BLaER1 (cell line): ENCODE data around the gene EEF1AKMT4.

Experiments
- H3K27ac ChIP-seq: shearing (Covaris generic); formaldehyde crosslinking; 2 replicates; pipeline ENCODE4 v1.8.1; 2022
- H3K27me3 ChIP-seq: shearing (Covaris generic); formaldehyde crosslinking; 2 replicates; pipeline ENCODE4 v1.8.1; 2022
- H3K36me3 ChIP-seq: shearing (Covaris generic); formaldehyde crosslinking; 2 replicates; pipeline ENCODE4 v1.8.1; 2022
- H3K4me1 ChIP-seq: shearing (Covaris generic); formaldehyde crosslinking; 2 replicates; pipeline ENCODE4 v1.8.1; 2022
- H3K4me2 ChIP-seq: shearing (Covaris generic); formaldehyde crosslinking; 2 replicates; pipeline ENCODE4 v1.8.1; 2022
- H3K4me3 ChIP-seq: shearing (Covaris generic); formaldehyde crosslinking; 2 replicates; pipeline ENCODE4 v1.8.1; 2022
- H3K9ac ChIP-seq: shearing (Covaris generic); formaldehyde crosslinking; 2 replicates; pipeline ENCODE4 v1.8.1; 2022
- H3K9me3 ChIP-seq: shearing (Covaris generic); formaldehyde crosslinking; 2 replicates; pipeline ENCODE4 v1.8.1; 2022
- H4K20me1 ChIP-seq: shearing (Covaris generic); formaldehyde crosslinking; 2 replicates; pipeline ENCODE4 v1.8.1; 2022
- Cebpa-rat ChIP-seq: shearing (Covaris generic); IDR thresholded peaks from 2 replicates; pipeline ENCODE4 v1.8.1; 2022

Gene EEF1AKMT4

GRCh38 chr3:184295771-184296170 is 46.3 kb downstream of the EEF1AKMT4 start:
- H4K20me1 ChIP-seq = peaks cover 17% of the 10 kb centered on the region
- no peak for TF ChIP-seq Cebpa-rat
- no peak overlapping the region for H3K4me2 ChIP-seq
- peaks cover 9% of the 10 kb centered on the region for H3K36me3 ChIP-seq
- no peak overlapping the region for H3K4me3 ChIP-seq
- H3K9me3 ChIP-seq = no peaks in the 10 kb centered on the region
- no peaks in the 10 kb centered on the region for H3K27me3 ChIP-seq
- H3K27ac ChIP-seq = no peak overlapping the region
- peaks cover 16% of the 10 kb centered on the region for H3K4me1 ChIP-seq
- H3K9ac ChIP-seq = no peak overlapping the region

GRCh38 chr3:184296616-184297015 is 47.1 kb downstream of the EEF1AKMT4 start:
- Histone ChIP-seq H3K4me2 (no peak overlapping the region), H3K9ac (no peak overlapping the region), H3K36me3 (peaks cover 17% of the 10 kb centered on the region), H3K27ac (no peak overlapping the region), H3K4me1 (peaks cover 21% of the 10 kb centered on the region), H3K9me3 (no peaks in the 10 kb centered on the region), H4K20me1 (peaks cover 25% of the 10 kb centered on the region), H3K4me3 (no peak overlapping the region), H3K27me3 (no peaks in the 10 kb centered on the region)
- no peak for TF ChIP-seq Cebpa-rat

- H3K27ac ChIP-seq = peak within 1 kb of the TSS; percentile 89
- no peak for TF ChIP-seq Cebpa-rat
- peaks cover 47% of the 10 kb centered on the region for H4K20me1 ChIP-seq
Measured at GRCh38 chr3:184298759-184299487, 49.5 kb downstream of the EEF1AKMT4 start, which contains the start of gene PSMD2. Gene PSMD2 (plus strand): TSS chr3:184299241. CDS start chr3:184299267, 26 bp downstream.

GRCh38 chr3:184299488-184300377 is 50.3 kb downstream of the EEF1AKMT4 start:
- Histone ChIP-seq H3K4me1 (peaks cover 23% of the 10 kb centered on the region), H3K9ac (peak overlapping the region; percentile 95), H3K9me3 (no peaks in the 10 kb centered on the region), H3K36me3 (peaks cover 48% of the 10 kb centered on the region), H3K4me2 (peak overlapping the region; percentile 94), H4K20me1 (peaks cover 48% of the 10 kb centered on the region), H3K27me3 (no peaks in the 10 kb centered on the region), H3K27ac (peak overlapping the region; percentile 89), H3K4me3 (peak overlapping the region; percentile 98)
- no peak for TF ChIP-seq Cebpa-rat

More at GRCh38 chr3:184298759-184299487, 49.5 kb downstream of the EEF1AKMT4 start, which contains the start of gene PSMD2:
- H3K4me3 ChIP-seq = peak within 1 kb of the TSS; percentile 98
- H3K4me2 ChIP-seq = peak within 1 kb of the TSS; percentile 94
- peak within 1 kb of the TSS; percentile 95 for H3K9ac ChIP-seq
- H3K27me3 ChIP-seq = no peaks in the 10 kb centered on the region
- peaks cover 23% of the 10 kb centered on the region for H3K4me1 ChIP-seq
- H3K36me3 ChIP-seq = peaks cover 40% of the 10 kb centered on the region
- no peaks in the 10 kb centered on the region for H3K9me3 ChIP-seq

GRCh38 chr3:184300378-184300720 is 50.9 kb downstream of the EEF1AKMT4 start:
- Histone ChIP-seq H4K20me1 (peaks cover 48% of the 10 kb centered on the region), H3K27ac (no peak overlapping the region), H3K27me3 (no peaks in the 10 kb centered on the region), H3K4me3 (peak overlapping the region; percentile 98), H3K36me3 (peaks cover 54% of the 10 kb centered on the region), H3K4me2 (peak overlapping the region; percentile 94), H3K9ac (peak overlapping the region; percentile 95), H3K9me3 (no peaks in the 10 kb centered on the region), H3K4me1 (peaks cover 23% of the 10 kb centered on the region)
- no peak for TF ChIP-seq Cebpa-rat

- H3K9ac ChIP-seq = no peak overlapping the region
- H3K36me3 ChIP-seq = peaks cover 97% of the 10 kb centered on the region
- H4K20me1 ChIP-seq = peaks cover 57% of the 10 kb centered on the region
- no peak overlapping the region for H3K4me3 ChIP-seq
- no peak for TF ChIP-seq Cebpa-rat
- H3K27me3 ChIP-seq = no peaks in the 10 kb centered on the region
- H3K4me1 ChIP-seq = peaks cover 9% of the 10 kb centered on the region
- no peak overlapping the region for H3K4me2 ChIP-seq
- no peak overlapping the region for H3K27ac ChIP-seq
- no peaks in the 10 kb centered on the region for H3K9me3 ChIP-seq
Measured at GRCh38 chr3:184305577-184305976, 56.1 kb downstream of the EEF1AKMT4 start.

- Histone ChIP-seq H3K27me3 (no peaks in the 10 kb centered on the region), H3K4me1 (0 out of 2 replicates have a peak, but pooled peaks cover 4% of the 10 kb centered on the region), H3K27ac (no peak overlapping the region), H3K4me2 (no peak overlapping the region), H4K20me1 (peaks cover 48% of the 10 kb centered on the region), H3K9ac (no peak overlapping the region), H3K9me3 (no peaks in the 10 kb centered on the region), H3K36me3 (peaks cover 89% of the 10 kb centered on the region), H3K4me3 (no peak overlapping the region)
- TF ChIP-seq Cebpa-rat = no peak
Measured at GRCh38 chr3:184306341-184306972, 57.0 kb downstream of the EEF1AKMT4 start.

- Histone ChIP-seq H3K27ac (no peak overlapping the region), H3K36me3 (peaks cover 74% of the 10 kb centered on the region), H3K4me2 (no peak overlapping the region), H3K4me1 (no peaks in the 10 kb centered on the region), H3K9me3 (no peaks in the 10 kb centered on the region), H3K27me3 (no peaks in the 10 kb centered on the region), H3K9ac (no peak overlapping the region), H4K20me1 (peaks cover 34% of the 10 kb centered on the region; the same call in 1 of the 2 replicates), H3K4me3 (no peak overlapping the region)
- no peak for TF ChIP-seq Cebpa-rat
Measured at GRCh38 chr3:184307915-184308314, 58.4 kb downstream of the EEF1AKMT4 start.
